Activated CD4-positive, alpha-beta T cell treated with anti-CD3 and anti-CD28 coated beads, Interleukin-2, amount 50 U/mL, for 4 hours (primary cell): Measurements from ENCODE around the gene RGCC.
"Not testable (repeated sequence)": the region's sequence is repeated elsewhere in the genome, so short reads cannot be mapped to it uniquely, and the experiment has no call there.

ENCODE experiments used
- DNase-seq, 2 experiments: peaks; one replicate each; pipeline ENCODE4 v3.0.0-alpha.2; 2020

Gene RGCC, protein sequence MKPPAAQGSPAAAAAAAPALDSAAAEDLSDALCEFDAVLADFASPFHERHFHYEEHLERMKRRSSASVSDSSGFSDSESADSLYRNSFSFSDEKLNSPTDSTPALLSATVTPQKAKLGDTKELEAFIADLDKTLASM

DNA sequence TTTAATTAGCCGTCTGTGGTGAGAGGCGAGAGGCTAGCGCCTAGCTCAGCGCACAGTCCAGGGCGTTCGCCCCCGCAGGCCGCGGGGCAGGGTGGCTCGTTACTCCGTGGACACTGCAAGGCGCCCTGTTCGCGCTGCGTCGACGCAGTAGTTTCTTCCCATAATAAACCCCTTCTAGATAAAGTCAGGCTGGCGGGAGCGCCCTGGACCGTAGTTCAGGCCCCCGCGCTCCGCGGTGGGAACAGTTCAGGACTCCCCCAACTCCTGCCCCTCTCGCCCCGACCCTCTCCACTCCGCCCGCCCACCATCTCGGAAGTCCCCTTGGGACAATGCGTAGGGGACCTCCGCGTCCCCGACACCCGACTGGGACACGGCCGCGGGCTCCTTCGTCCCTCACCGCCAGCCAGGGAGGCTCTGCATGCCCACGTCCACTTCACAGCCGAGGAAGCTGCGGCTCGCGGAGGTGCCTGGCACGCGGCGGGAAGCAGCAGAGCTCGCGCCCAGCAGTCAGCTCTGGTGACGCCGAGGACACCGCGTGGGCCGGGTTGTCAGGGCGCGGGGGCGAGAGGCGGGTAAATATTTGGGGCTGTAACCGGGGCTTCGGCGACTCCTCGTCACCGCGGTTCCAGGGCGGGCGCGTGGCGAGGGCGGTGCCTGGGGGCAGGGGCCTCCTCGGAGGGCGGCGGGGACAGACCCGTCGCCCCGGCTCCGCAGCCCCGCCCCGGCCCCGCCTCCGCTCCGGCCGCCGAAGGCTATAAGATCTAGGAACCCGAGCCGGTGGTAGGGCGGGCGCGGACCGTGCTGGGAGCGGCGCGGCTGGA, at the start of gene RGCC:
RGCC (plus strand) TSS at position 783 of the 821 bp plus-strand sequence. CDS start 158 bp downstream, outside the sequence.
- peak; percentile 96 to 97 for DNase-seq

DNA sequence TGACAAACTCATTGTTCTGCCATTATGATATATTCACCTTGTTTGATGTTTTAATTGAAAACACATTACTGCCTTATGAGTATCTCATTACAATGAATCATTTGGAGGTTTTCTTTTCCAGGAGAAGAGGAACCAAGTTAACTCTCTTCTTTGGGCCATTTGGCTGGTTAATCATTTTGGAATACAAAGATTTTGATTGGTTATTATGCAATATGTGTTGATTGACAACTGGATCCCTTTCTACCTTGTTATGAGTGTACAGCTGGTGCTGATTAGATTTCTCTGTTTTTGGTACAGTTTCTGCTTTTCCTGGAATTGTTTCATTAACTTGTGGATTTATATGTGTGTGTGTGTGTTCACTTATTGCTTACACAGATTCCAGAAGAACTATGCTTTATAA, 49.2 kb upstream of the RGCC start:
- DNase-seq: no peak

DNA sequence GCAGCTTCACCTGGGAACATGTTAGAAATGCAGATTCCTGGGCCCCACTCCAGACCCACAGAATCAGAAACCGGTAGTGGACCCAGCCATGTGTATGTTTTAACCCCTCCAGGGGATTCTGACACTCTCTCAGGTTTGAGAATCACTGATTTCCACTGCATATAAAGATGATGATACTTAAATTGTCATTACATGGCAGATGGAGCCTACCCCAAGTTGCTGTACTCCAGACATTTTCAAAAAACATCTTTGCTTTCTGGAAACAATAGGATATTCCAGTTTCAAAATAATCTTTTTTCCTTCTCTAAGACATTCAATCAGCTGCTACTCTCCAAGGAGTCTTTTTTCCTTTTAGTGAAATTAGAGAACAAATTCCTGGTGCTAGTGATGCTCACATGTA, 48.6 kb upstream of the RGCC start:
- no peak for DNase-seq

DNA sequence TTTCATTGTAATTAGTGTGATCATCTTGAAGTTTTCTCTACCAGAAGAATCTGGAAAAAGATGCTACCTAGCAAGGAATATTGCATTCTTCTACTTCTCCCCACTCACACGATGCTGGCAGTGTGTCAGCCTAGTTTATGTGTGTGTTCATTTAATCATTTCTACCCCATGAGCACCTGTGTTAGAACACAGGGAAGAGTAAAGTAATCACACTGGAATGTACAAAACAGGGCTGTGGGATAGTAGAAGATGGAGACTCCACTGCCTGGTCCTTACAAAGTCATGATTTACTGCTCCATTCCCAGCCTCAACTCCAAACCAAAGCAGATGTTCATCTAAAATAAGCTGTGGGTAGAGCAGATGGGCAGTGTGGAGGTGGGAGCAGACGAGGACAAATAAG, 47.7 kb upstream of the RGCC start:
- DNase-seq: no peak

DNA sequence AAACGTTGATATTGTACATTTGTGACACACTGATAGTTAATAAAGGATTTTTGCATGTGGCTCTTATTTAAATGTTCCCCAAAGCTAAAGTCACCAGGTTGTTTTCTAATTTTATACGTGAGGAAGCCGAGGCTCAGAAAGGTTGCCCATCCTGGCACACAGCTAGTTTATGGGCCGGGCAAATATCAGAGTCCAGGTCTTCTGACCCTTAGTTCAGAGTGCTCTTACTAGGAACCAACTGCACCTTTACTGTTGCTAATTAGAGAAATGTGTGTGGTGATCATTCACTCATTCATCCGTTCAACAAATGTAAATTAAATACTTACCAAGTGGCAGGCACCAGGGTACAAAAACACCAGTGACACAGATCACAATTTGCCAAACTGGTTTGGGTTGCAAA, 46.3 kb upstream of the RGCC start:
- DNase-seq: no peak

DNA sequence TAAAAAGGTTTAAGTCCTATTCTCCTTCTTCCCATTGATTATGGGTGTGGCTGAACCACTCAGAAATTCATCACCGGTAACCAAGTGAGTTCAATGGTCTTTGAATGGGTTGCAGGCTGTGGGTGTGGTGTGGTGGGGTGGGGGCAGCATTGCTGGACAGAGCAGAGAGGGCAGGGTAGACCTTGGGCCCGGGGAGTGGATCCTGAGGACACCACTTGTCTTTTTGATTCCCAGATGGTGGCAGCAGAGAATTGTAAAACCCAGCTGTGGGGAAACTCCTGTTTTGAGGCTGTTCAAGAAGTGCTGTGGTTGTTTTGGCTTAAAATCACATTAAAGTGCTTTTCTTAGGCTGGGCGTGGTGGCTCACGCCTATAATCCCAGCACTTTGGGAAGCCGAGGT, 45.8 kb upstream of the RGCC start:
- peak; percentile 16 to 22 for DNase-seq

DNA sequence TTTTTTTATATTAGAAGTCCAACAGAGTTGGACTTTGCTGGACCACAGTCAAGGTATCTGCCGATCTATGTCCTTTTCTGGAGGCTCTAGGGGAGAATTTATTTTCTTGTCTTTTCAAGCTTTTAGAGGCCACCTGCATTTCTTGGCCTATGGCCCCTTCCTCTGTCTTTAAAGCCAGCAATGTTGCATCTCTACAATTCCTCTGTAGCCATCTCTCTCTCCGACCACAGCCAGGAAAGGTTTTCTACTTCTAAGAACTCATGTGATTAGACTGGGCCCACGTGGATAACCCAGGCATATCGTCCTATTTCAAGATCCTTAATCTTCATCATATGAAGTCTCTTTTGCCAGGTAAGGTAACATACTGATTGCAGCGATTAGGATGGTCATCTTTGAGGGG, 43.5 kb upstream of the RGCC start:
- DNase-seq: no peak

DNA sequence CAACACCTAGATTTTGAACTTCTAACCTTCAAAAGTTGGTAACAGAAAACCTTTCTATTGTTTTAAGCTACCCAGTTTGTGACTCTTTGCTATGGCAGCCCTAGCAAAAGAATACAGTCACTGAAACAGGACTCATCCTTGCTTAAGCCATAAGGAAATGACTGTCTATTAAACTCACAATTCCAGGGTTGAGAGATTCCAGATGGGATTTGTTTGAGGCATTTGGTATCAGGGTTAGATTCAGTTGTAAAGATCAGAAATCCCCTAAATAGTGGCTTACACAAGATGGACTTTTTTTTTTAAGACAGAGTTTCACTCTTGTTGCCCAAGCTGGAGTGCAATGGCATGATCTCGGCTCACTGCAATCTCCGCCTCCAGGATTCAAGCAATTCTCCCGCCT, 41.1 kb upstream of the RGCC start:
- DNase-seq: no peak

DNA sequence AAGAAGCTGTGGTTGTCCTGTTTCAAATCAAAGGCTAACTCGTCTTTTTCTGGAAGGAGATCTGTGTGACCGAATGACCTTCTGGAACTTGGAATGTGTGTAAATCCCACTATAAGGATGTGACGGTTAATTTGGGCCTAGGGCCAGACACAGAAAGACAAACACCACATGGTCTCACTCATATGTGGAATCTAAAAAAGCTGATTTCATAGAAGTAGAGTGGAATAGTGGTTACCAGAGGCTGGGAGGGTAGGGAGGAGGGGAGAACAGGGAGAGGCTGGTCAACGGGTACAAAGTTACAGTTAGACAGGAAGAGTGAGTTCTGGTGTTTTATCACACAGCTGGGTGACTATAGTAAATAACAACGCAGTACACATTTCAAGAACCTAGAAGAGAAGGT, 39.3 kb upstream of the RGCC start:
- DNase-seq: no peak

DNA sequence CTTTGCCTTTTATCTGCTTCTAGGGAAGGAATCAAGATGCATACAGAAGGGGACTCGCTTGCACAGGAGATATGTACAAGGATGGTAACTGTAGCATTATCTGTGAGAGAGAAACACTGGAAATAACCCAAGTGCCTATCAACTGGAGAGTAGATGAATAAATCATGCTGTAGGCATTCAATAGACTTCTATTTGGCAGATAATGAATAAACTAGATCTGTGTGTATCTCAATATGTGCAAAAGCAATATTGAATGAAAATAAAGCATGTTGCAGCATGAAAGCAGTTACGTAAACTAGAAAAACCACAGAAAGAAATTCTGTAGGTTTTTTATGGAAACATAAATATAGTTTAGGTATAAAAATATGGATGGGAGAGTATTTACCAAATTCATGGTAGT, 38.6 kb upstream of the RGCC start:
- DNase-seq: no peak

DNA sequence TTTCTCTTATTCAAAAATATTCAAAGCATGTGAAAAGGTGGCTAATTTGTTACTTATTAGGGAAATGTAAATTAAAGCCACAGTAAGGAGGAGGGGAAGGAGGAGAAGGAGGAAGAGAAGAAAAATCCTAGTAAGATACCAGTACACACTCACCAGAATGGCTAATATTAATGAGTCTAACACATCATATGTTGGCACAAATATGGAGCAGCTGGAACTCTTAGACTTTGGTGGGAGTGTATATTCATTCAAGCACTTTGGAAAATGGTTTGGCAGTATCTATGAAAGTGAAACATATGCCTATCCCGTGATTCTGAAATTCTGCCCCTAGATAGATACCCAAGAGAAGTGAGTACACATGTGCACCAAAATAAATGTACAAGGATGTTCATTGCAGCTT, 38.1 kb upstream of the RGCC start:
- no peak for DNase-seq

DNA sequence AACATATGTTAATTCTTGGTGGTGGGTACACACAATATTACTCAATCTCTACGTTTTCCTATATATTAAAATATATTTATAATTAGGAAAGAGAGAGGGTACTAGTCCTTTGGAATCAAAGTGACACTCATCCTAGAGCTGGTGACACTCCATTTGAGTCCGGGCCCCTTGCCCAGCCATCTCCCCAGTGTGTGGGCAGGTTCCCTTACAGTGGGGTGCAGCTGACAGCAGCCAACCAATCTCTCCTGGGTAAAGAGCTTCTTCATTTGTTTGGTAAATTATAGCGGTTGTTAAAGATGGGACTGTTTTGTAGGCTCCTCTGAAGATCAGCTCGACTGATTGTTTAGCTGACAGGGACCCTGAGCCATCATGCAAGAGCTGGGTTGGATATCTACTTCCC, 37.2 kb upstream of the RGCC start:
- no peak for DNase-seq

DNA sequence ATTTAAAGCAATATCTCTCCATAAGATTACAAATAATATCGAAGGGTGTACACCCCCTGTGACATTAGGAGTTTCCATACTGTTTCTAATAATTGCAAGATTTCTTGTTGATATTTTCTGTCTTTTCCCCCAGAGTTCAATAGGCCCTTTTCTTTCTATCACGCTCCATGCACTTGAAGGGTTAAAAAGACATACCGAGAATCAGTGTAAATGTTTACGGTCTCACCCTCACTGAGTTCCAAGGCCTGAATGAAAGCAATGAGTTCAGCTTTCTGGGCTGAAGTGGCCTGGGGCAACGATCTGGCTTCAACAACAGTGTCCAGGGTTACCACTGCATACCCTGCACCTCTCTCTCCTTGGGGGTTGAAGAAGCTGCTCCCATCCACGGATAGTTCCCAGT, 36.0 kb upstream of the RGCC start:
- DNase-seq: not testable (repeated sequence)

DNA sequence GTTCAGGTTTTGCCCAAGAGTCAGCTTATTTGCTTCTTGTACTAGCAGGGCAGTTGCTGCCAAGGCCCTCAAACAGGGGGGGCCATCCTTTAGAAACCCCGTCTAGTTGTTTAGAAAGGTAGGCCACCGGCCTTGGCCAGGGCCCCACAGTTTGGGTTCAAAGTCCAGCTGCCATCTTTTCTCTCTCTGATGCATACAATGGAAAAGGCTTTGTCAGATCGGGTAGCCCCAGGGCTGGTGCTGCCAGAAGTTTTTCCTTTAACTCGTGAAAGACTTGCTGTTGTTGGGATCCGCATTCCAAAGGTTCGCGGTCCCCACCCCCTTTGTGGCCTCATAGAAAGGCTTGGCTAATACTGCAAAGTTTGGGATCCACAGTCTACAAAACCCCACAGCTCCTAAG, 35.4 kb upstream of the RGCC start:
- not testable (repeated sequence) for DNase-seq

DNA sequence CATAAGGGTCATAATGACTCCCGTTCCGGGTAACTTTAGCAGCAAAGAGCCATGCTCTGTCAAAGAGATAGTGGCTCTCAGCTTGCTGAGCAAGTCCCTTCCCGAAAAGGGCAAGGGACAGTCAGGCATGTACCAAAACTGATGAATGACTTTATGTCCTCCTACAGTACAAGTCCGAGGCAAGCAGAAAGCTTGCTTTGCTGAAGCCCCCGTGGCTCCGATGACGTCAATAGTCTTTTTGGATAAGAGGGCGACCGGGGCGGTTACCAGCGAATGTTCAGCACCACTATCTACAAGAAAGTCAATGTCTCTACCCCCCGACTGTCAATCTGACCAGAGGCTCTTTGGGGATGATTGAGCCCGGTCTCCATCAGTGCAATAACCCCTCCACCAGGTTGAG, 34.1 kb upstream of the RGCC start:
- DNase-seq: not testable (repeated sequence)

DNA sequence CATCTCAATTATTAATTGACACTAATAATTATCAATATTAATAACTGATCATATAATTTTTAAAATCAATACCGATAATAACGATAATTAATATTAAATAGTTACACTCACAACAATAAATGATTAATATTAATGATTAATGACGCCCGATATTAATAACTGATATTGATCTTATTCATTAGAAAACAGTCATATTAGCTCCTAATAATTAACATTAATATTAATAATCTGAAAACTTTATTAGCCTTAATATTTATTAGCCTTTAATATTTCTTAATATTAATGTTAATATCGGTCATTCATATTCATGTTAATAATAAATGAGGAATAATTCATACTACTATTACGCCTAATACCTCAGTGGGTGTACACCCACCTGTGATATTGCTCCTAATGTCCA, 32.7 kb upstream of the RGCC start:
- DNase-seq: not testable (repeated sequence)

DNA sequence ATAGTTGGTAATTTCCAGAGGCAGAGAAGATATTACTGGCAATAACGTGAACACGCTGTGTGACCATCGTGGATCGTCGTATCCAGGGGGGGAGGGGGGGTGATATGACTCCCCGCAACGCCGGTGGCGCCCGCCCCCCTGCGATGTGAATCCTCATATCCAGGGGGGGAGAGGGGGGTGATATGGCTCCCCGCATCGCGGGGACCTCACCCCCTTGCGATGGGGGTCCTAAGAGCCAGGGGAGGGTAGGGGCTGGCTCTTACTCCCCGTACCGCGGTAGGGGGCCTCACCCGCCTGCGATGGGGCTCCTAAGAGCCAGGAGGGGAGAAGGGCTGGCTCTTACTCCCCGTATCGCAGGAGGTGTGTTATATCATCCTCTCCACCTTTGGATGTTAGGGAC, 31.3 kb upstream of the RGCC start:
- no peak for DNase-seq

DNA sequence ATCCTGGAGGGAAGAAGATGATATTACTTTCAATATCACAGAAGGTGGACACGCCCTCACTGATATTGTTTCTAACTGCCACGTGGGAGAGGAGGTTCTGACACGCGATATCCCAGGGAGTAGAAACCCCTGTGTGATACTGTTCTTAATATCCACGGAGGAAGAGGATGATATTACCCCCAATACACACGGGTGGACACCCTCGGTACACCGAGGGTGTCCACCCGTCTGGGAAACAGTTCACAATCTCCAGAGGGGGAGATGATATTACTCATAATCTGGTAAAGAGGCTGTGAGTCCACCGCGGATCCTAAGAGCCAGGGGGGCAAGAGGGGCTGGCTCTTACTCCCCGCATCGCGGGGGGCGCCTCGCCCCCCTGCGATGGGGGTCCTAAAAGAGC, 29.7 kb upstream of the RGCC start:
- no peak for DNase-seq

DNA sequence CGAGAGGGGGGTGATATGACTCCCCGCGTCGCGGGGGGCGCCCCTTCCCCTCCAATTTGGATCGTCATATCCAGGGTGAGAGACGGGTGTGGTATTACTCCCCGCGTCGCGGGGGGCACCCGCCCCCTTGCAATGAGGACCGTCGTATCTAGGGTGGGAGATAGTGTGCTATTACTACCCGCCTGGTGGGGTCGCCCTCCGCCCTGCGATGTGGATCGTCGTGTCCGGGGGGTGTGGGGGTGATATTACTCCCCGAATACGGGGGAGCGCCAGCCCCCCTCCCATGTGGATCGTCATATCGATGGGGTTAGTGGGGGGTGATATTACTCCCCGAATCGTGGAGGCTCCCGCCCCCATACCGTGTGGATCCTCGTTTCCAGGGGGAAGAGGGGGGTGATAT, 29.2 kb upstream of the RGCC start:
- peak; percentile 31 for DNase-seq

DNA sequence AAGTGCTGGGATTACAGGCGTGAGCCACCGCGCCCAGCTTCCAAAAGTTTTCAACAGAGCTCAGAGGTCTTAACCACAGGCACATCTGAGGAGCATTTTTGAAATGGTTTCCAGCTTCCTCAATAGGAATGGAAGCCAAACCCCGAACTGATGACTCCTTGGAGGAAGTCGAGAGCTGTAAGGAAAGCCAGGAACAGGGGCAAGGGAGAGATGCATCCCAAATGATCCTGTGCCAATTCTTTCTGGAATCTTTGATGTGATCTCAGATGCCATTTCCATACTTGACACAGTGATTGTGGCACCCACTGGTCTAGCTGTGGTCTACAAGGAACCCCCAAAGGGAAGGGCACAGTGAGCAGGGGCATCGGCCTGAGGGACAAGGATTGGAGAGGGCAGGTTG, 23.3 kb upstream of the RGCC start:
- not testable (repeated sequence) for DNase-seq

DNA sequence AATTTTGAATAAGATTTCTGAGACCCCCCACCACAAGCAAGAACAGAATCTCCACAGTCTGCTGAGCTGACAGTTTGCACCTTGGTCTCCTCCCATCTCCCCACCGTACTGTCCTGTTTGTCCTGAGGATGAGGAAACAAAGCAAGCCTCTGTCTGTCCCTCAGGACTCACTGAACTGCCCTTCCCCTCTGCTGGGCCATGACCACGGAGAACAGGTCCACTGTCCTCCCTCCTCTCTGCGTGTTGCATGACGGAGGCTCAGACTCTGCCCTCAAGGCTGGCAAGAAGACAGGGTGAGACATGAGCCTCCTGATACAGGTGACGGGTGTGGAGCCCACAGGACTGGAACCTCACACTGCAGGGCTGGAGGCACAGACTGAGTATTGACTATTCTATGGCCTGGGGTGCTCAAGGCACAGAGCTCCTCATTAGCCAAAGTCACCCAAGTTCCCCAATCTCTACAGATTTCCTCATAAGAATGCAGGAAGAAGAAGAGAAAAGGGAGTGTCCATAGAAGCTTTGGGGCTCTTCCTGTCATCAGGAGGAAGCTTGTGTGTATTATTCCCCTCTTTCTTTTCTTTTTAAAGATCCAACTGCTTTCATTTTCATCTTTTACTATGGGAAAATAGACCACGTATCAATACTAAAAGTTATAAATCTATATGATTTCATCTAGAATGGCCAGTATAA, 22.4 kb upstream of the RGCC start:
- no peak for DNase-seq

DNA sequence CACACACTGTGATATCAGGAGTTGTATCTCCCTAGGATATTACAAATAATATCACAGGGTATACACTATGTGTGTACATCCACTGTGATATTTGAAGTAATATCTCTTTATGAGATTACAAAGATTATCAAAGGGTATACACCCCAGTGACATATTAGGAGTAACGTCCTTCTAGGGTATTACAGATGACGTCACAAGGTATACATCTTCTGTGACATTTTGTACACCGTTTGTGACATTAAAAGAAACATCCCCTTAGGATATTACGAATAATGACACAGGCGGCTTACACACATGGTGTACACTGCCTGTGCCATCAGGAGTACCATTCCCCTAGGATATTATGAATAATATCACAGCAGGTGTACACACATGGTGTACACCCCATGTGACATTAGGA, 13.4 kb upstream of the RGCC start:
- no peak for DNase-seq

DNA sequence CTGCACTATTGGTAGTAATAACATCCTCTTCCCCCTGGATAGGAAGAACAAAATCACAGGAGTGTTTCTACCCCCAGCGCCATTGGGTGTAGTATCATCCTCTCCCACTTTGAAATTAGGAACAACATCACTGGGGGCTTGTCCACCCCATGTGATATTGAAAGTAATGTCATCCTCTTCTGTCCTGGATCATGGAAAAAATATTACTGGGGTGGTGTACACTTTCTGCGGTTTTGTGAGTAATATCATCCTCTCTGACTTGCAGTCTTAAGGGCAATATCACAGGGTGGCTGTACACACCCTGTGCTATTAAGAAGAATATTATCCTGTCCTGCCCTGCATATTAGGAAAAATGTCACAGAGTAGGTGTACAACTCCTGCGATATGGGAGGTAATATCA, 4.9 kb upstream of the RGCC start:
- no peak for DNase-seq

DNA sequence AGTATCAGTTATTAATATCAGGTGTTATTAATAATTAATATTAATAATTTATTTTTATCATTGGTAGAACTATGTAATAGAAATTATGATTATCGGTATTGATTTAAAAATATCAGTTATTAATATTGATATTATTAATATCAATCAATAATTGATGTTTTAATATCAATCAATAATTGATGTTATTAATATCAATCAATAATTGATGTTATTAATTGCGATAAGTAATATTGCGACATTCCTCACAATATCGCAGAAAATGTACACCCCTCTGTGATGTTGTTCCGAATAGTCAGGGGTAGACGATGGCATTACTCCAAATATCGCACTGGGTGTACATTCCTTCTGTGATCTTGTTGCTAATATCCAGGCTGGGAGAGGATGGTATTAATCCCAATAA, 3.7 kb upstream of the RGCC start:
- no peak for DNase-seq
